DND-41 (cell line): ENCODE measurements around the gene GRID1.

Experiments used
- CTCF ChIP-seq: IDR thresholded peaks from 2 replicates; pipeline ENCODE4 v1.5.1; 2012; ENCODE audit warnings: borderline replicate concordance, low read length, moderate library complexity, mild to moderate bottlenecking; ENCODE audit not compliant: poor library complexity, severe bottlenecking; ENCODE audit errors: extremely low read depth
- EZH2 ChIP-seq: IDR thresholded peaks from 3 replicates; pipeline ENCODE4 v1.6.1; 2012; ENCODE audit warnings: borderline replicate concordance, low read depth, mild to moderate bottlenecking, moderate library complexity, low read length, inconsistent platforms; ENCODE audit not compliant: severe bottlenecking

GRCh38 chr10:85613391-85613790 lies 753.2 kb downstream of the GRID1 start:
- TF ChIP-seq CTCF, result no peak
- no peak for TF ChIP-seq EZH2
